Activated gamma-delta T cell treated with Interleukin-2 at 50 U/mL for 16 hours (primary cell): ENCODE data around the gene SPATC1L.
"Not testable (repeated sequence)": the region's sequence is repeated elsewhere in the genome, so short reads cannot be mapped to it uniquely, and the experiment has no call there.

ENCODE experiments used
- DNase-seq: peaks from one replicate; pipeline ENCODE4 v3.0.0-alpha.2; 2020

SPATC1L gene

GRCh38 chr21:46149205-46149901 lies 34.9 kb downstream of the SPATC1L start:
- no peak for DNase-seq

DNA sequence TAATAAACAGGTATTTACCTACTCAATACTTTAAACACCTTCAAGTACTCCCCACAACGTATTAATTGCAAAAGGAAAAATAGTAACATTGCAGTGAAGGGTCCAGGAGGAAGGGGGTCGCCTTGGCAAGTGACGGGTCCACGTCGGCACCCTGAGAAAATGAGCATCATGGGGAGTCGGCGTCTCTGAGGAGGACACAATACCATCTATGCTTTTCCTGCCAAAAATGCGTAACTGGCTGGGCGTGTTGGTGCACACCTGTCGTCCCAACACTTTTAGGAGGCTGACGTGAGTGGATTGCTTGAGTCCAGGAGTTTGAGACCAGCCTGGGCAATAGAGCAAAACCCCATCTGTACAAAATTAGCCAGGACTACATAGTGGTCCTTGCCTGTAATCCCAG lies 36.2 kb downstream of the SPATC1L start:
- no peak for DNase-seq

DNA sequence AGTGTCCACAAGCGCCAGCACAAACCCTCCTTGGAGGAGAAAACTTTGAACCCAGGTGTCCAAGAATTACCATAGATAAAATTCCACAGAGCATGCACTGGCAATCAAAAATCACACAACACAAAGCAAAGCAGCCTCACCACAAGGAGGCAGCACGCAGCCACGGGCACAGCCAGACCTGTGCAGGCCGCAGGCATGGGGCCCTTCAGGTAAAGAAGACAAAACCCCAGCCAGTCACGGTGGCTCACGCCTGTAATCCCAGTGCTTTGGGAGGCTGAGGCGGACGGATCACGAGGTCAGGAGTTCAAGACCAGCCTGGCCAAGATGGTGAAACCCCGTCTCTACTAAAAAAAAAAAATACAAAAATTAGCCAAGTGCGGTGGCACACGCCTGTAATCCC lies 36.8 kb downstream of the SPATC1L start:
- peak; percentile 27 for DNase-seq

- no peak for DNase-seq
Observed at GRCh38 chr21:46146856-46147255, 37.4 kb downstream of the SPATC1L start.

DNA sequence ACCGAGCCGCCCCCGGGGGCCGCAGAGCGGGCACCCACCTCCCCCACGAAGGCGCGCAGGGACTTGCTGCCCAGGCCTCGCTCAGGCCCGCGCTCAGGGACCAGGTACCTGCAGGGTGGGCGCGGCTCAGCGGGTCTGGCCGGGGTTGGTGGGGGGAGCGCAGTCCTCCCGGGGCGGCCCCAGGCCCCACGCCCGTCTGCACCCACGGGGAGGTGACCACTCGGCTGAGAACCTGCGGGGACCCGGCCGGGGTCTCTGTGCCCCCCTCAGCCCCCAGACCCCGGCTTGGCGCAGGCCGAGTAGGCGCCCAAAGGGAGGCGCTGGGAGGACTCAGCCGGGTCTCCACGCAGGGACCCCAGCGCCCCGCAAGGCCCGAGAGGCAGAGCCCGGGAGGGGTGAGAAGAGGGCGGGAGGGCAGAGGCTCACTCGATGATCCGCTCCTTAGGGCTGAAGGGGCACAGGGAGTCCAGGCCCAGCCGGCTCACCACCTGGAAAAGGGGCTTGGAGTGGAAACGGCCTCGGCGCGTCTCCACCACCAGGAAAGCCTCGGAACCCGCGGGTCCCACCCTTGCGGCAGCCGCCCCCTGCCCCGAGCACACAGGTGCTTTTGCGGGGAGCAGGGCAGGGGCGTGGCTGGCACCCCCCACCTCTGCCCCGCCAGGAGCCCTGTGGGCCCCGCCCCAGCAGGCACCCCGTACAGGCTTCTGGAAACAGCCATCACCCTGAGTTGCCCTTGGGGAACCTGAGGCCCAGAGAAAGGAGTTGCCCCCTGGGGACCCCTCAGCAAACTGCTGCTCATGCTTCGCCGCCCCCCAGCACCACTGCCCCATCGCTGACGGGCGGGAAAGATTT lies 38.2 kb downstream of the SPATC1L start:
- DNase-seq, result no peak

DNA sequence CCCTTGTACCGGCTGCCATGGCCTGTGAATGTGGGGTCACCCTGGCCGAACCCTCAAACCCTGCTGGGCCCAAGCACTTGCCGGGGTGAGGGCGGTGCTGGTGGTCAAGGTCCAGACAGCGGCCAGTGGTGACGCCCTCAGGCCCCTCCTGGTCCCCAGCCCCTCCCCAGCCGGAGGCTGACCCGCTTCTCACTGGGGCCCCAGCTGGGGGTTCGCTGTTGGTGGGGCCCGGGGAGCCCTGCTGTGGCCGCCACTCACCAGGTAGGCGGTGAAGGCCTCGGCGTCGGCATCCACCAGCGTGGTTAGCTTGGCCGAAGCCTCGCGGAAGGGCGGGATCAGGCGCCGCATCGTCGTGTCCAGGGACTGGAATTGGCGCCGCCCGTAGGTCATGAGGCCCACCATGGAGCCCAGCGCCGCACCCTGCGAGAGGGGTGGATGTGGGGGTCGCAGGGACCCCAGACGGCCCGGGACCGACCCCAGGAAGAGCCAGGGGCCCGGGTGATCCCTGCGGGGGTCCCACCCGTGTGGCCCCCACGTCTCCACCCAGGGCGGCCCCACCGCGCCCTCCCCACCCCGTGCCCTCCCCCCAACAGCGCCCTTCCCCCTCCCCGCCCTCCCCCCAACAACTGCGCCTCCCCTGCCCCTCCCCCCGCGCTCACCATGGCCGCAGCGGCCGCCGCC lies 39.0 kb downstream of the SPATC1L start:
- DNase-seq, result no peak

GRCh38 chr21:46144464-46145070 lies 39.7 kb downstream of the SPATC1L start:
- no peak for DNase-seq

DNA sequence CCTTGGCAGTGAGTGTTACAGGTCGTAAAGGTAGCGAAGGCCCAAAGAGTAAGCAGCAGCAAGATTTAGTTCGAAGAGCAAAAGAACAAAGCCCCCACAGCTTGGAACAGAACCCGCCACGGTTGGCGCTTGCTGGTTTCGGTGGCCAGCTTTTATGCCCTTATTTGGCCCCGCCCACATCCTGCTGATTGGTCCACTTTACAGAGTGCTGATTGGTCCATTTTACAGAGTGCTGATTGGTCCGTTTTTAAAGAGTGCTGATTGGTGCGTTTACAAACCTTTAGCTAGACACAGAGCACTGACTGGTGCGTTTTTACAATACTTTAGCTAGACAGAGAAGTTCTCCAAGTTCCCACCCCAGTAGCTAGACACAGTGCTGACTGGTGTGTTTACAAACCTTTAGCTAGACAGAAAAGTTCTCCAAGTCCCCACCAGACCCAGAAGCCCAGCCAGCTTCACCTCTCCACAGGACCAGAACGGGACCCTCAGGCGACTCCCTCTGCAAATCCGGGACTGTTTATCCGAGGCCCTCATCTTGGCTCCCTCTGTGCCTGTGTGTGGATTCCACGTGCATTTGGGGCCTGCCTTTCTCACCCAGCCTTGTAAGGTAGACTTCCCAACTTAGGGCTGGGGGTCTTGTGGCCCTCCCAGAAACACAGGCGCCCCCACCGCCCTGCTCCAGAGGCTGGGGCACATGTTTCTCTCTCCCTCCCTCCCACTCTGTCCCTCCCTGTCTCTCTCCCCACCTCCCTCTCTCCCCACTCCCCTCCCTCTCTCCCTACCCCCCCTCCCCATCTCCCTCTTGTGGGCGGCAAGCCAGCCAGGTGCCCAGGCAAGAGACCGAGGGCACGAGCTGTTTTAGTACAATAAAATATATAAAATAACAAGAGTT lies 41.4 kb downstream of the SPATC1L start:
- DNase-seq, result no peak

GRCh38 chr21:46141767-46142581 lies 42.3 kb downstream of the SPATC1L start:
- no peak for DNase-seq

DNA sequence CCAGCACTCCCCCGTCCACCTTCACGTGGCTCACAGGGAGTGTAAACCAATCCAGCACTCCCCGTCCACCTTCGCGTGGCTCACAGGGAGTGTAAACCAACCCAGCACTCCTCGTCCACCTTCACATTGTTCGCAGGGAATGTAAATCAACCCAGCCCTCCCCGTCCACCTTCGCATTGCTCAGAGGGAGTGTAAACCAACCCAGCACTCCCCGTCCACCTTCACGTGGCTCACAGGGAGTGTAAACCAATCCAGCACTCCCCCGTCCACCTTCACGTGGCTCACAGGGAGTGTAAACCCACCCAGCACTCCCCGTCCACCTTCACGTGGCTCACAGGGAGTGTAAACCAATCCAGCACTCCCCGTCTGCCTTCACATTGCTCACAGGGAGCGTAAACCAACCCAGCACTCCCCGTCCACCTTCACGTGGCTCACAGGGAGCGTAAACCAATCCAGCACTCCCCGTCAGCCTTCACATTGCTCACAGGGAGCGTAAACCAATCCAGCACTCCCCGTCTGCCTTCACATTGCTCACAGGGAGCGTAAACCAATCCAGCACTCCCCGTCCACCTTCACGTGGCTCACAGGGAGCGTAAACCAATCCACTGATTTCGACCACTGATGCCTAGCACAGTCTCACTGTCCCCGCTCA lies 43.8 kb downstream of the SPATC1L start:
- not testable (repeated sequence) for DNase-seq

DNA sequence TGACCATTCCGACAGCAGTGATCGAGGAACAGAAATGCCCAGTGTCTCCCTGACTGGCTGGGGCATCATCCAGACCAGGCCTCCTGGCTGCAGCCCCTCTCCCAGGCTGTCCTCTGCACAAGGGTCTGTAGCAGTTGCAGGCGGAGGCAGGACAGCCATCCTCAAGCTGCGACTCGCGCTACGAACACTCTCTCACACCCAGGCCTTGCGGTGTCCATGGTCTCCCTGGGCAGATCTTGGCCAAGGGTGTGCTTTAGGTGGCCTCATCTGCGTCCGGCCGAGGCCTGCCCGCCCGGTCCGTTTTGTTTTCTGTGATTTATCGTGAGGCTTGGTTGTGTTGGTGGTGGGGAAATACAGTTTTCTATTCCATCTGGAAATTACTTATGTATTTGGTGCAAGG lies 44.6 kb downstream of the SPATC1L start:
- no peak for DNase-seq

GRCh38 chr21:46138383-46138970 lies 45.8 kb downstream of the SPATC1L start:
- no peak for DNase-seq

DNA sequence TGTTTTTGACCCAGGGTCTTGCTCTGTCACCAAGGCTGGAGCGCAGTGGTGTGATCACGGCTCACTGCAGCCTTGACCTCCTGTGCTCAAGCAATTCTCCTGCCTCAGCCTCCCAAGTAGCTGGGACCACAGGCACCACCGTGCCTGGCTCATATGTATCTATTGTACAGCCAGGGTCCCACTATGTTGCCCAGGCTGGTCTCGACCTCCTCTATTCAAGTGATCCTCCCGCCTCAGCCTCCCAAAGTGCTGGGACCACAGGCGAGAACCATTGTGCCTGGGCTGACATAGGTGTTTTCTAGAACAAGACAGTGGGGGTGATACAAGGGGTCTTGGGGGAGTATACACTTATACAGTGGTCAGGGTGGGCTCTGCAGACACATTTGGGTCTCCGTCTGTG lies 46.4 kb downstream of the SPATC1L start:
- DNase-seq, result no peak

GRCh38 chr21:46136739-46137349 lies 47.4 kb downstream of the SPATC1L start:
- no peak for DNase-seq

DNA sequence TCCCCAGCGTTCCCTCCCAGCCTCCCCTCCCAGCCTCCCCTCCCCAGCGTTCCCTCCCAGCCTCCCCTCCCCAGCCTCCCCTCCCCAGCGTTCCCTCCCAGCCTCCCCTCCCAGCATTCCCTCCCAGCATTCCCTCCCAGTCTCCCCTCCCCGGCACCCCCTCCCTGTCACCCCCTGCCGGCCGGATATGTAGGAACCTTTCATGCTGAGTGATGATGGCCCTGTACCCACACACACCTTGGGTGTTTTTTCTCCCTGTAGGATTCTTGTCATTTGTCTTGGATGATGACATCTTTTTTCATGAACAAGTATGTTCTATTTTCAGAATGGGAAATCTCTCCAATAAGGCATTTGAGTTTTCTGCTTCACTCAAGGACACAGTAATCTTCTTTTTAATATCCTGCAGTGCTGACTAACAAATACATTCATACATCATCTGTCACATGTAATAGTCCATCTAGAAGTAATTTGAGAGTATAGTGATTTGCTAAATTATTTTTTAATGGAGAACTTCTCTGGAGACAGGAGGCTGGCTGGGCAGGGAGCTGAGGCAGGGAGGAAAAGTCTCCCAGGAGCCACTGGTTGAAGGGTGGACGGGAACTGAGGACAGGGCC lies 48.4 kb downstream of the SPATC1L start:
- no peak for DNase-seq

DNA sequence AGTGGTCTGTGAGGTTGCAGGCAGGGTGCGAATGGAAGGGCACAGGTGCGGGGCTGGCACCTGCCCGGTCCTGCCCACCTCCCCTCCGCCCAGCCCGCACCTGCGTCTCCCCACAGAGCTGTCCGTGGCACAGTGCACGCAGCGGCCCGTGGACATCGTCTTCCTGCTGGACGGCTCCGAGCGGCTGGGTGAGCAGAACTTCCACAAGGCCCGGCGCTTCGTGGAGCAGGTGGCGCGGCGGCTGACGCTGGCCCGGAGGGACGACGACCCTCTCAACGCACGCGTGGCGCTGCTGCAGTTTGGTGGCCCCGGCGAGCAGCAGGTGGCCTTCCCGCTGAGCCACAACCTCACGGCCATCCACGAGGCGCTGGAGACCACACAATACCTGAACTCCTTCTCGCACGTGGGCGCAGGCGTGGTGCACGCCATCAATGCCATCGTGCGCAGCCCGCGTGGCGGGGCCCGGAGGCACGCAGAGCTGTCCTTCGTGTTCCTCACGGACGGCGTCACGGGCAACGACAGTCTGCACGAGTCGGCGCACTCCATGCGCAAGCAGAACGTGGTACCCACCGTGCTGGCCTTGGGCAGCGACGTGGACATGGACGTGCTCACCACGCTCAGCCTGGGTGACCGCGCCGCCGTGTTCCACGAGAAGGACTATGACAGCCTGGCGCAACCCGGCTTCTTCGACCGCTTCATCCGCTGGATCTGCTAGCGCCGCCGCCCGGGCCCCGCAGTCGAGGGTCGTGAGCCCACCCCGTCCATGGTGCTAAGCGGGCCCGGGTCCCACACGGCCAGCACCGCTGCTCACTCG lies 52.2 kb downstream of the SPATC1L start:
- no peak for DNase-seq

DNA sequence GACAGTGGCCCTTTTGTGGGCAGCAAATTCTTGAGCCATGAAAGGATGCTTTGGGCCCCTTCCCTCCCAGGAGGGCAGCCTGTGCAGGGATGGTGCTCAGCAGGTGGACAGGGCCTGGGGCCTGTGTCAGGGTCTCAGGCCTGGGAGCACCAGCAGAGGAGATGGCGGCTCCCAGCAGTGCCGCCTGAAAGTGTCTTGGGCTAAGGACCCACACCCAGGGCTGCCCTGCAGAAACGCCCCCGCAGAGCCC lies 52.7 kb downstream of the SPATC1L start:
- DNase-seq, result no peak

DNA sequence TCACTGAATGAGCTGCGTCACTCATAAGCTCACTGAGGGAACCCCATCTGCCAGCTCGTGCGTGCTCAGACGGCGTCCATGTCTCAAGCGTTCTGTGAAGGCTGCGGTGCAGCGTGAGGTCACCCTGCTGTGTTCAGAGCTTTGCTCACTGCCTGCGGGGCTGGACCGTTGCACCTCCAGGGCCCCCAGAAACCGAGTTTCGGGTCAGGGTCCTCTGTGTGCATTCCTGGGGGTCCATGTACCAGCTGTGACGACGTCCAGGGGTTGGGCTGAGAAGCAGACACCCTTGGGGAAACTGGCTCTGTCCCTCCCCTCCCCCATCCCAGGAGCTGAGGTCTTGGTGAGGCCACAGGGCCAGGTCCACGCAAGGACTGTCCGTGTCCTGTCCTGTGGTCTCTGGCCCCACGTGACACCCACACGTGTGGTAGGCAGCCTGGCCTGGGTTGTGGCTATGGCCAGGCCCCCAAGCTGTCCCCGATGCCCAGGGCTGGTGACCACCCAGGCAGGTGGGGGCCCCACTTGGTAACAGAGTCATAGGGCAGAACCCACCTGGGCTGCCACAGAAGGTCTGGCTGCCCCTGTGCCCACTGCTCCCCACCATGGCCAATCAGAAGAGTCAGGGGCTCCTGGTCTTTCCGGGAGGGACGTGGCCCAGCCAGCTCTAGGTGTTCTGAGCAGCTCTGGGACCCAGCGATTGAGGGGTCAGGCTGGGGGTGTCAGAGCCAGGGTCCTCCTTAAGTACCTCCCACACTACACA lies 53.2 kb downstream of the SPATC1L start:
- DNase-seq, result no peak
